CD4-positive, alpha-beta T cell treated with Interleukin-15 for 1 hour (primary cell): ENCODE results near the gene ZNF763.
"Not testable (repeated sequence)": the region's sequence is repeated elsewhere in the genome, so short reads cannot be mapped to it uniquely, and the experiment has no call there.

Experiments
- DNase-seq: peaks from one replicate; pipeline ENCODE4 v3.0.0-alpha.2; 2020

ZNF763 gene

DNA sequence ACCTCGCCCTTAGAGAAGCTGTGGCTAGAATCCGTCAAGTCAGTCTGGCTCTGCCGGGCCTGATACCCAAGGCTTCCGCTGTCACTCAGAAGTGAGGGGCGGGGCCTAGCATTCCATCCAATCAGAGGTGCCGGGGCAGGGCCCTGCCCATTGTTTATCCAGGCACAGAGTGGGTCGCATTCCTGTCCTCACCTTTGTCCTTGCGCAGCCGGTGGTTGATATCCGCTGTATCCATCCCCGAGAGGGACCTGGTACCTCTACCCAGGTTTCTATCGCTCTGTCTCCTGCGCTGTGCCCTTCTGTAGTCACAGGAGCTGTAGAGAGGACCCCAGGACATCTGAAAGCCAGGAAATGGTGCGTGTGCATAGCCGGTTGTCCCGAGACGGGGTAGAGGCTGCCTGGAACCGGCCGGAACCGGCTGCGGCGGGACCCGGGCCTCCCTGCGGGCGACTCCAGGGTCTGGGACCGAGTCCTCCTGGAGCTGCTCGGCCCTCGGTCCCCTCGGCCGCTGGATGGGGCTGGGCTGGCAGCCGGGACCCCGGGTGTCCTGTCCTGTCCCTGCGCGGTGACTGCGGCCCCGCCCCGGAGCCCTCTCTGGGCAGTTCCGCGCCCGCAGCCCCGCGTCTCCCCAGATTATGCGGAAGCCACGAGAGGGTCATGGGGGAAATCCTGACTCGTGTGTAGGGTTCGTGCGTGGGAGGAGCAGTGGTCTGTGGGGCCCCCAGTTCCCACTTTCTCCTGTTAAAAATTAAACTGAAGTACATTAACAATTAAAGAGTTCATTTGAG, at the start of gene ZNF763:
TSS of gene ZNF763 (plus strand) at position 183 of the 788 bp plus-strand sequence. CDS start at position 352, 169 bp downstream.
- peak; percentile 91 for DNase-seq

DNA sequence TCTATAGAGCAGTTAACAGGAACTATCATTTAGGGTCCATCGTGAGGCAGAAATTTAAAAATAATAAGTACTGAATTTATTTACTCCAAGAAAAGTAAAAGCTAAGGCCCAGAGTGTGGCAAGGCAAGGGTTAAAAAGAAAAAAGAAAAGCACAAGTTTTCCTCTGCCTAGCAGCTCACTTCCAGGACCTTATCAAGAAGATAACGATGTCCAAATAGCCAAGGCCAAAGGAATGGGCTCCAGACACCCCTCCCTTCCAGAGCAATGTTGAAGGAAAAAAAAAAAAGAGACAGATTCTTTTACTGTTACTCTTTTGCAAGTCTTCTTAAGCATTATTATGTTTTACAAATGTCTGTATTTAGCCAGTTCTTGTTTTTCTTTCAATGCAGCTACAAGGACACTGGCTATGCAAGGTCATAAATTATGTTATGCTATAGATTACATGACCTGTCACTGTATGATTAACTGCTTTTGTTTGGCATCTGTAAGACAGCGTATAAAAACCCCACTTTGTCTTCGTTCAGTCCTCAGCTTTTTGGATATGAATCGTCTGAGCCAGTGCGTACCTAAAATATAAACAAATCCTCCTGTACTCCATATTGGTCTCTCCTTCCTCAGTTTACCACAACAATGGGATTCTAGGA, 42.9 kb upstream of the ZNF763 start:
- no peak for DNase-seq

DNA sequence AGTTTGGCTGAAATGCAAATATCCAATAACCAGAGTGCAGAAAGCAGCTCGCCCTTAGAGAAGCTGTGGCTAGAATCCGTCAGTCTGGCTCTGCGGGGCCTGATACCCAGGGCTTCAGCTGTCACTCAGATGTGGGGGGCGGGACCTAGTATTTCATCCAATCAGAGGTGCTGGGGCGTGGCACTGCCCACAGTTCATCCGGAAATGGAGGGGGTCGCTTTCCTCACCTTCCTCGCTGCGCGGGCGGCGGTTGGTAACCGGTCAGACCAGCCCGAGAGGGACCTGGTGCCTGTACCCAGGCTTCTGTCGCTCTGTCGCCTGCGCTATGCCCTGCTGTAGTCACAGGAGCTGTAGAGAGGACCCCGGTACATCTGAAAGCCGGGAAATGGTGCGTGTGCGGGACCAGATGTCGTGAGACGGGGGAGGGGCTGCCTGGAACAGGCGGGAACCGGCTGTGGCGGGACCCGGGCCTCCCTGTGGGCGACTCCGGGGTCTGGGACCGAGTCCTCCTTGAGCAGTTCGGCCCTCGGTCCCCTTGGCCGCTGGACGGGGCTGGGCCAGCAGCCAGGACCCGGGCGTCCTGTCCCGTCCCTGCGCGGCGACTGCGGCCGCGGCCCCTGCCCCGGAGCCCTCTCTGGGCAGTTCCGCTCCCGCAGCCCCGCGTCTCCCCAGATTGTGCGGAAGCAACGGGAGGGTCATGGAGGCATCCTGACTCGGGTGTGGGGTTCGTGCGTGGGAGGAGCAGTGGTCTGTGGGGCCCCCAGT, 39.8 kb upstream of the ZNF763 start, which contains the start of gene ZNF700:
TSS of gene ZNF700 (plus strand) at position 222 of the 765 bp plus-strand sequence. CDS start at position 326, 104 bp downstream.
- peak; percentile 92 for DNase-seq

DNA sequence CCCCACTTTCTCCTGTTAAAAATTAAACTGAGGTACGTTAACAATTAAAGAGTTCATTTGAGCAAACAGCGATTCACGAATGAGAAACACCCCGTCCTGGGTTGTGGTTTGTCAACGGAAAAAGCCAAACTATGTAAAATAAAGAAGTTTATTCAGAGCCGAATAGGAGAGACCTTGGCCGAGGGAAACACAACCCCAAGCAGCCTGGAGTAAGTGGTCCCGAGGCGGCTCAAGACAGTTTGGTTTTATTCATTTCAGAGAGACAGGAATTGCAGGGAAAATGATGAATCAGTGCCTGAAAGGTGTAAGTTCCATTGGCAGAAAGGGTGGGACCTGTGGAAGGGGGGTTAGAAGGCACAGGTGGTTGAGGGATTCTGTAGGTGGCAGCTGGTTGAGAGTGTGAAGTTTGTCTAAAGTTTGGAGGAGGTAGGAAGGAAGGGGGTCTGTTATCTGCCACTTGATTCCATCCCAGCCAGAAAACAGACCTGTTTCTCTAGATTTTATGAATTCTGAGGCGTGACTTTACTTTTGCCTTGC, 39.1 kb upstream of the ZNF763 start:
- DNase-seq: not testable (repeated sequence)

DNA sequence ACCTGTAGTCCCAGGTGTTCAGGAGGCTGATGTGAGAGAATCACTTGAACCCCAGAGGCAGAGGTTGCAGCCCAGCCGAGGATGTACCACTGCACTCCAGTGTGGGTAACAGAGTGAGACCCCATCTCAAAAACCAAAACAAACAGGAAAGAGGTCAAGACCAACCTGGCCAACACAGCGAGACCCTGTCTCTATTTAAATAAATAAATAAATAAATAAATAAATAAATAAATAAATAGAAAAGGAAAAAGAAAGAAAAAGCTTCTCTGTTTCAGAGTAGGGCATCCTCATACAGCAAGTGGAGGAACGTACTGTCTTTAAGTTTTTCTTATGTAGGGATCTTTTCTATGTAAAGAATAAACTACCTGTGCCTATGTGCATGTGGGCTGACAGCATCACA, 37.6 kb upstream of the ZNF763 start:
- no peak for DNase-seq

DNA sequence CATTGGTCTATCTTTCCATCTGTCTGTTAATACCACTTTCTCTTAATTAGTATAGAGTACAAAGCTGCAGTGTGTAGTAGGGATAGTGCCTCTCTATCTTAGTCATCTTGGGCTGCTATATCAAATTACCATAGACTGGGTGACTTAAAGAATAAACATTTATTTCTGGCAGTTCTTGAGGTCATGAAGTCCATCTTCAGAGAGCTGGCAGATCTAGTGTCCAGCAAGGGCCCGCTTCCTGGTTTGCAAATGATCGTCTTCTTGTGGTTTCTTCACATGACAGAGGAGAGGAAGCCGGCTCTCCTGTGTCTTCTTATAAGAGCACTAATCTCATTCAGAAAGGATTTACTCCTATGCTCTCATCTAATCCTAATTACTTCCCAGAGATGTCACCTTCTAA, 33.8 kb upstream of the ZNF763 start:
- no peak for DNase-seq

DNA sequence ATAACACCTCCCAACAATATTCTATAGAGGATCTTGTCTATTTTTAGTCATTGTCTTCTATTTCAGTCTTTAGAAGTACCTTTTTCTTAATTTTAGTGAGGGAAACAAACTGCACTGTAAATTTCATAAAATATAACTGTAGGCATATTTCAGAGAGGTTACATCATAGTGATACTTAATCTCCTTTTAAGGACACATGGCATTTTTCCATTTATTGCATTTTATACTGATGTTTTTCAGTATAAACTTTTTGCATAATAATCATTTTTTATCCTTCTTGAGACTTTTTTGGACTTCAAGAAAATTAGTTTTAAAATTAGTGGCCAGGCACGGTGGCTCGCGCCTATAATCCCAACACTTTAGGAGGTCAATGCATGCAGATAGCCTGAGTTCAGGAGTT, 33.3 kb upstream of the ZNF763 start:
- no peak for DNase-seq

DNA sequence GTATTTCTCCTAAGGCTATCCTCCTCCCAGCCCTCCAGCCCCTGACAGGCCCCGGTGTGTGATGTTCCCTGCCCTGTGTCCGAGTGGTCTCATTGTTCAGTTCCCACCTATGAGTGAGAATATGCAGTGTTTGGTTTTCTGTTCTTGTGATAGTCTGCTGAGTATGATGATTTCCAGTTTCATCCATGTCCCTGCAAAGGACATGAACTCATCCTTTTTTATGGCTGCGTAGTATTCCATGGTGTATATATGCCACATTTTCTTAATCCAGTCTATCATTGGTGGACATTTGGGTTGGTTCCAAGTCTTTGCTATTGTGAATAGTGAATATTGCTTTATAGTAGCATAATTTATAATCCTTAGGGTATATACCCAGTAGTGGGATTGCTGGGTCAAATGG, 29.0 kb upstream of the ZNF763 start:
- DNase-seq: not testable (repeated sequence)

DNA sequence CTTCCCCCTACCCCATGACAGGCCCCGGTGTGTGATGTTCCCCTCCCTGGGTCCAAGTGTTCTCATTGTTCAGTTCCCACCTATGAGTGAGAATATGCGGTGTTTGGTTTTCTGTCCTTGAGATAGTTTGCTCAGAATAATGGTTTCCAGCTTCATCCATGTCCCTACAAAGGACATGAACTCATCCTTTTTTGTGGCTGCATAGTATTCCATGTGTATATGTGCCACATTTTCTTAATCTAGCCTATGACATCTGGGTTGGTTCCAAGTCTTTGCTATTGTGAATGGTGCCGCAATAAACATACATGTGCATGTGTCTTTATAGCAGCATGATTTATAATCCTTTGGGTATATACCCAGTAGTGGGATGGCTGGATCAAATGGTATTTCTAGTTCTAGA, 26.5 kb upstream of the ZNF763 start:
- DNase-seq: not testable (repeated sequence)

DNA sequence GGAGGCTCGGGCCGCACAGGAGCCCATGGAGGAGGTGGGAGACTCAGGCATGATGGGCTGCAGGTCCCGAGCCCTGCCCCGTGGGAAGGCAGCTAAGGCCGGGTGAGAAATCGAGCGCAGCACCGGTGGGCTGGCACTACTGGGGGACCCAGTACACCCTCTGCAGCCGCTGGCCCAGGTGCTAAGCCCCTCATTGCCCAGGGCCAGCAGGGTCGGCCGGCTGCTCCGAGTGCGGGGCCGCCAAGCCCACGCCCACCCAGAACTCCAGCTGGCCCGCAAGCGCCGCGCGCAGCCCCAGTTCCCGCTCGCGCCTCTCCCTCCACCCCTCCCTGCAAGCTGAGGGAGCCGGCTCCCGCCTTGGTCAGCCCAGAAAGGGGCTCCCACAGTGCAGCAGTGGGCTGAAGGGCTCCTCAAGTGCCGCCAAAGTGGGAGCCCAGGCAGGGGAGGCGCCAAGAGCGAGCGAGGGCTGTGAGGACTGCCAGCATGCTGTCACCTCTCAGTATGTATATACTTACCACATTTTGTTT, 23.4 kb upstream of the ZNF763 start:
- not testable (repeated sequence) for DNase-seq

DNA sequence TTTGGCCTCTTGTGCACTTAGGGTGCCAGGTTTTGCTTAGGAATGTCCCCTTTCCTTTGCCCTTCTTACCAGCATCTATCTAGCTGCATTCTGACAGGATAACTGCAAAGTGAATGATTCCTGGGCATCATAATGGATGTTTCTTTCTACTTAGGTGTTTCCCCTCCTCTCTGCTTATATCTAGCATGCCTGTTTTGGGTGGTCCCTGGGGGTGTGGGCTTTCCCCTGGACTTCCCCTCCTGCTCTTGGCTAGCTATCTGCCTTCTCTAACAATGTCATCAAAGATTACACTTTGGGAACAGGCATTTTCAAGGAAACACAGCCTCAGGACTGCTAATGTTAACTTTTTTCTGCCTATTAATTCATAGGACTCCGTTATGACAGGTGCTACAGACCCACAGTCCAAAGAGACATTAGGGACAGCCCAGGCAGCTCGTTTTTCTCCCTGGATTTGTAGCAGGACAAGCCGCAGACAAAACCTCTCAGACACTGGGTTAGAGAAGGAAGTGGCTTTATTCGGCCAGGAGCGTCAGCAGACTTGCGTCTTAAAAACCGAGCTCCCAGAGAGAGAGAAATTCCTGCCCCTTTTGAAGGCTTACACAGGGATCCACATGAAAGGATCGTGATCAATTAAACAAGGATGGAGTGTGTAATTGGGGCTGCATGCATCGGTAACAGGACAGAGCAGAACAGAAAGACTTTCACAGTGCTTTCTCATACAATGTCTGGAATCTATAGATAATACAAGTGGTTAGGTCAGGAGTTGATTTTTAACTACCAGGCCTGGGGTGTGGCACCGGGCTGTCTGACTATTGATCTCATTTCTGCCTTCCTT, 22.6 kb upstream of the ZNF763 start:
- no peak for DNase-seq

DNA sequence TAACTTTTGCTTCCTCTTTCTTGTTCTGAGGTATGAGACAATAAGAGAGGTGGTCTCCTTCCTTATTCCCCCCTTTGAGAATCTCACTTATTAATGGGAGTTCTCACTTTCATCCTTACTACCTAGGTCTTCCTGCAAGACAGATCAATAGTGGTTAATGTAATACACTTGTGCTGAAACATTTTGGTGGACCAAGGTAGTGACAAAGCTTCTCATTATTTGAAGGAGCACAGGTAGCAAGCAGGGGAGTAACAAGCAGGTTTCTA, 22.1 kb upstream of the ZNF763 start:
- no peak for DNase-seq

DNA sequence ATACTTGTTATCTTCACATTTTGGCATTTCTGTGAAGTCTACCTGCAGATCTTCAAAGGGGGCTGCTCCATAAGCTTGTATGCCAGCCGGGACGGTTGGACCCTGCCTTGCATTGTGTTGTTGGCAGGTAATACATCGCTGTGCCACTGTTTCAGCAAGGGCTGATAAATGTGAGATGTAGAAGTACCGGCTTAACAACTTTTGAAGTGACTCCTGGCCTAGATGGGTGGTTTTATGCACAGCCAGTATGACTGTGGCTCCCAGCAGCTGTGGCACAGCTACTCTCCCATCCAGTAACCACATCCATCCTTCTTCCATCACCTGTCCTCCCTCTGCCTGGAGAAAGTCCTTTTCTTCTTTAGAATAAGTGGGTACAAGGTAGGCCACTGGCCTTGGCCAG, 20.2 kb upstream of the ZNF763 start:
- no peak for DNase-seq

DNA sequence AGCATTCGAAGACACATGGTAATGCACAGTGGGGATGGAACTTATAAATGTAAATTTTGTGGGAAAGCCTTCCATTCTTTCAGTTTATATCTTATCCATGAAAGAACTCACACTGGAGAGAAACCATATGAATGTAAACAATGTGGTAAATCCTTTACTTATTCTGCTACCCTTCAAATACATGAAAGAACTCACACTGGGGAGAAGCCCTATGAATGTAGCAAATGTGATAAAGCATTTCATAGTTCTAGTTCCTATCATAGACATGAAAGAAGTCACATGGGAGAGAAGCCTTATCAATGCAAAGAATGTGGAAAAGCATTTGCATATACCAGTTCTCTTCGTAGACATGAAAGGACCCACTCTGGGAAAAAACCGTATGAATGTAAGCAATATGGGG, 16.2 kb upstream of the ZNF763 start:
- no peak for DNase-seq

DNA sequence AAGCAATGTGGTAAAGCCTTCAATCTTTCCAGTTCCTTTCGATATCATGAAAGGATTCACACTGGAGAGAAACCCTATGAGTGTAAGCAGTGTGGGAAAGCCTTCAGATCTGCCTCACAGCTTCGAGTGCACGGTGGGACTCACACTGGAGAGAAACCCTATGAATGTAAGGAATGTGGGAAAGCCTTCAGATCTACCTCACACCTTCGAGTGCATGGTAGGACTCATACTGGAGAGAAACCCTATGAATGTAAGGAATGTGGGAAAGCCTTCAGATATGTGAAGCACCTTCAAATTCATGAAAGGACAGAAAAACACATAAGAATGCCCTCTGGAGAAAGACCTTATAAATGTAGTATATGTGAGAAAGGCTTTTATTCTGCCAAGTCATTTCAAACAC, 15.6 kb upstream of the ZNF763 start:
- DNase-seq: no peak

DNA sequence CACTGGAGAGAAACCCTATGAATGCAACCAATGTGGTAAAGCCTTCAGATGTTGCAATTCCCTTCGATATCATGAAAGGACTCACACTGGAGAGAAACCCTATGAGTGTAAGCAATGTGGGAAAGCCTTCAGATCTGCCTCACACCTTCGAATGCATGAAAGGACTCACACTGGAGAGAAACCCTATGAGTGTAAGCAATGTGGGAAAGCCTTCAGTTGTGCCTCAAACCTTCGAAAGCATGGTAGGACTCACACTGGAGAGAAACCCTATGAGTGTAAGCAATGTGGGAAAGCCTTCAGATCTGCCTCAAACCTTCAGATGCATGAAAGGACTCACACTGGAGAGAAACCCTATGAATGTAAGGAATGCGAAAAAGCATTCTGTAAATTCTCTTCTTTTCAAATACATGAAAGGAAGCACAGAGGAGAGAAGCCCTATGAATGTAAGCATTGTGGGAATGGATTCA, 15.2 kb upstream of the ZNF763 start:
- DNase-seq: not testable (repeated sequence)

DNA sequence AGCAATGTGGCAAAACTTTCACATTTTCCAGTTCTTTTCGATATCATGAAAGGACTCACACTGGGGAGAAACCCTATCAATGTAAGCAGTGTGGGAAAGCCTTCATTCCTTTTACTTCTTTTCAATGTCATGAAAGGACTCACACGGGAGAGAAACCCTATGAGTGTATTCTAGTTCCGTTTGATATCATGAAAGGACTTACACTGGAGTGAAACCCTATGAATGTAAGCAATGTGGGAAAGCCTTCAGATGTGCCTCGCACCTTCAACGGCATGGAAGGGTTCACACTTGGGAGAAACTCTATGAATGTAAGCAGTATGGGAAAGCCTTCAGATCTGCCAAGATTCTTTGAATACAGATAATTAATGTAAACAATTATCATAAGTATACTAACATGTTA, 14.5 kb upstream of the ZNF763 start:
- no peak for DNase-seq

DNA sequence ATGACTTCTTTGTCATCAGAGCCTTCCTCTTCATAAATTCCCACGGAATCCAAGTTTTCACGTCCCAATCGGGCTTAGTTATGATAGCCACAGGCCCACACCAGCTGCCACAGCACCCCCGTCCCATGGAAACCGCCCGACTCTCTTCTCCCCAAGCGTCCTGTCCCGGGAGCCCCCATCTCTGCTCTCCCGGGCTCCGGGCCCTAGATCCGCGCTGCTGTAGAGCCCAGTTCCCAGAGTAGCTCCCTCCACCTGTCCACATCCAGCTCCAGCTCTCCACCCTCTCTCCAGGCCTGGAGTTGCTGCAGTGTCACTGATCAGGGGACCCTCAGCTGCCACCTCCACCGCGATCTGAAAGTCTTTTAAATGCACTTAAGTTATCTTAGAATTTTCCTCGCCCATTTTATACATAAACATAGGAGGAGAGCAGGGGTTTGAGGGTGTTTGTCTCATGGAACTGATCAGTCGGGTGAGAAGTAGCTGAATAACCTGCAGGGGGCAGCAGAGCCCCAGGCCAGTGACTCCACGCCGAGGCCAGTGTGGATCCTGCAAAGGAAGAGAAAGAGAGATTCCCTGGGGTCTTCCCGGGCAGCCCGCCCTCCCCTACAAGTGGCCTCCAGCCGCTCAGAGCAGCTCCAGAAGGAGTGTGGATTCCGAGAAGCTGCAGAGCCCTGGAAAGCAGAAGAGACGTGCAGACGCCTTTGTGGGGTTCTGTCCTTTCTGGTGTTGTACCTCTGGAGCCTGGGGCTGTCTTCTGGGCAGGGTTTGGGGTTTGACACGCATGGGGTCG, 1.1 kb upstream of the ZNF763 start:
- peak; percentile 70 for DNase-seq

DNA sequence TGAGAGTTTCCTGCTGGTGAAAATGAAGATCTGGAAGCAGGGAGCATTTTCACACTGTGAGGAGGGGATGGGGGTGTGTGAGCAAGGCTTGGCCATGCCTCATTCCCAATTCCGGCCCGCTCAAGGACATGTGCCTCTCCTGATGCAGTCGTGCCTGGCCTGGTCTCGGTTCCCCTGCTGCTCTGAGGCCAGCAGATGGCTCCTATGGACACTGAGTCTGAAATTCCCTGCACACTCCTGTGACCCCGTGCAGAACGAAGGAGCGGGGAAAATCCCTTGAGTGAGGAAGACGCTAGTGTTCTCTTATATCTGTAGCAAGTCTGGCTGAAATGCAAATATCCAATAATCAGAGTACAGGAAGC, 363 bp upstream of the ZNF763 start:
- DNase-seq: no peak

DNA sequence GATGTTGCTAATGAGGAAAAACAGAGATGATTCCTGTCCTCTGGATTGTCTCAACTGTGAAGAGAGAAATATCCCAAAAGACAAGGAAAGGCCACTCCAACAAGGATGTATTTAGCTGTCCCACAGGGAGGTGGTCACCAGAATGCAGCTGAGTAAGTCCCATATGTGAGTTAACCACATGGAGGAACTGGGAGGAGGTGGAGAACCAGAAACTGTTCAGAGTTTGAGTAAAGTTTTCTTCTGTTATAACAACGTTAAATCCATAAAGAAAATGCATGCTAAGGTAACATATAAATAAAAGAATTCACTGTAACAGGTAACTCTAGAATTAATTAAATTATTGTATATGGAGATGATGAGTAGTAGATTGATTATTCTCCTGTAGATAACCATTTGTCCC, 5.3 kb downstream of the ZNF763 start:
- DNase-seq: no peak

DNA sequence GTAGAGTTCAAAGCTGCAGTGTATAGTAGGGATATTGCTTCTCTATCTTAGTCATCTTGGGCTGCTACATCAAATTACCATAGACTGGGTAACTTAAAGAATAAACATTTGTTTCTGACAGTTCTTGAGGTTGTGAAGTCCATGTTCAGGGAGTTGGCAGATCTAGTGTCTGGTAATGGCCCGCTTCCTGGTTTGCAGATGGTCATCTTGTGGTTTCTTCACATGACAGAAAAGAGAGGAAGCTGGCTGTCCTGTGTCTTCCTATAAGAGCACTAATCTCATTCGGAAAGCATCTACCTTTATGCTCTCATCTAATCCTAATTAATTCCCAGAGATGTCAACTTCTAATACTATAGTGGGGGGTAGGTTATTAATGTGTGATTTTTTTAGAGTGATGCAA, 6.2 kb downstream of the ZNF763 start:
- DNase-seq: no peak
